SJSA1 (cell line): ENCODE data around the gene TXNRD1. TPM values are rescaled to one million over a fixed set of nuclear protein-coding genes. Genes with fewer than 3 reads are reported as not detected.
A peak's percentile ranks its signal among the peaks of the same experiment; 100 is the strongest.

Source experiments
- DNase-seq, 2 experiments: peaks; one replicate each; pipeline ENCODE4 v3.0.0-alpha.2; 2015 to 2020; ENCODE audit warnings: low spot score in 2 of 2, low read depth in 1 of 2
- H3K27ac ChIP-seq: fragments of 250-450 bp; sonication (Bioruptor Pico); 2 replicates; pipeline ENCODE4 v1.5.1; 2020; ENCODE audit warnings: mild to moderate bottlenecking, moderate library complexity
- H3K27me3 ChIP-seq: fragments of 250-450 bp; sonication (Bioruptor Pico); replicated peaks from 2 replicates; pipeline ENCODE4 v1.5.1; 2020; ENCODE audit warnings: mild to moderate bottlenecking, moderate library complexity
- H3K36me3 ChIP-seq: fragments of 250-450 bp; sonication (Bioruptor Pico); 2 replicates; pipeline ENCODE4 v1.5.1; 2020; ENCODE audit warnings: mild to moderate bottlenecking
- H3K4me1 ChIP-seq: fragments of 250-450 bp; sonication (Bioruptor Pico); replicated peaks from 2 replicates; pipeline ENCODE4 v1.6.1; 2021; ENCODE audit warnings: mild to moderate bottlenecking
- H3K4me3 ChIP-seq: fragments of 250-450 bp; sonication (Bioruptor Pico); 2 replicates; pipeline ENCODE4 v1.5.1; 2020; ENCODE audit warnings: mild to moderate bottlenecking
- H3K9me3 ChIP-seq: fragments of 250-450 bp; sonication (Bioruptor Pico); replicated peaks from 2 replicates; pipeline ENCODE4 v1.5.1; 2020; ENCODE audit warnings: mild to moderate bottlenecking
- total RNA-seq: library from RNA; depleted of rRNA; stranded (reverse); fragments of >200 nt; shearing (Covaris generic); gene quantifications from 2 replicates; pipeline ENCODE4 v1.2.3, GENCODE V29; 2014

TXNRD1 gene
- total RNA-seq, 1 experiment from 2014 or later, result 378 TPM

- no peaks in the 10 kb centered on the region for H3K27me3 ChIP-seq
- no peaks in the 10 kb centered on the region for H3K9me3 ChIP-seq
- peak in 1 of 2 experiments; percentile 26 for DNase-seq
- no peak overlapping the region for H3K27ac ChIP-seq
- H3K36me3 ChIP-seq, result peaks cover 33% of the 10 kb centered on the region
- peaks cover 12% of the 10 kb centered on the region for H3K4me1 ChIP-seq
- no peak overlapping the region for H3K4me3 ChIP-seq
Observed at GRCh38 chr12:104356231-104357115, 140.9 kb downstream of the TXNRD1 start.

DNA sequence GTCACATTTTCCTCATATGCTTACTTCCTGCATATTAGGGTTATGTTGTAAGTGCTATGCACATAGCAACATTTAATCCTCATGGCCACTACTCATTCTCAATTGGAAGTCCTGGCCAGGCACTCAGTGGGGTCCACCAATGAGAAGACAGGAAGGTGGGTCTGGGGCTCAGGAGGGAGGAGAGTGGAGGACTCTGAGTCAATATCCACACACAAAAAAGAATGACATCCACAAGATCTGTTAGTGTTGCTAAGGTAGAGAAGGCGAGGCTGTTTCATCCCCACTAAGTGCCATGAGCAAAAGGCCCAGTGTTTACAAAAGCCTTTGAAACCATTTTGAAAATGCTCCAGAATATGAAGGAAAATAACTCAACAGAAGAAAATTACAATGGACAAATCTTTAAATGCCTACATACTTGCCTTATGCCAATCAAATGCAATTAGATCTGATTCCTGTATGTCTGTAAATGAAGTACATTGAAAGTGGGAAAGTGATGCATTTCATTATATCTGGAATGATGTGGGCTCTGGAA, 141.9 kb downstream of the TXNRD1 start:
- Histone ChIP-seq H3K9me3 (no peaks in the 10 kb centered on the region), H3K4me1 (peaks cover 13% of the 10 kb centered on the region), H3K36me3 (peaks cover 23% of the 10 kb centered on the region), H3K27me3 (no peaks in the 10 kb centered on the region), H3K4me3 (no peak overlapping the region), H3K27ac (no peak overlapping the region)
- no peak for DNase-seq

GRCh38 chr12:104358353-104359003, 142.9 kb downstream of the TXNRD1 start:
- Histone ChIP-seq H3K9me3 (no peaks in the 10 kb centered on the region), H3K4me1 (peaks cover 13% of the 10 kb centered on the region), H3K4me3 (no peak overlapping the region), H3K36me3 (peaks cover 13% of the 10 kb centered on the region), H3K27me3 (no peaks in the 10 kb centered on the region), H3K27ac (no peak overlapping the region)
- DNase-seq, result peak in 1 of 2 experiments; percentile 33

- H3K36me3 ChIP-seq, result peaks cover 8% of the 10 kb centered on the region
- no peaks in the 10 kb centered on the region for H3K27me3 ChIP-seq
- H3K4me1 ChIP-seq, result peaks cover 13% of the 10 kb centered on the region
- DNase-seq, result no peak
- H3K4me3 ChIP-seq, result no peak overlapping the region
- no peaks in the 10 kb centered on the region for H3K9me3 ChIP-seq
- no peak overlapping the region for H3K27ac ChIP-seq
Observed at GRCh38 chr12:104359216-104359615, 143.6 kb downstream of the TXNRD1 start.

- Histone ChIP-seq H3K9me3 (no peaks in the 10 kb centered on the region), H3K36me3 (peaks cover under 1% of the 10 kb centered on the region; the same call in 1 of the 2 replicates), H3K27ac (no peak overlapping the region), H3K4me1 (peaks cover 13% of the 10 kb centered on the region), H3K27me3 (no peaks in the 10 kb centered on the region), H3K4me3 (no peak overlapping the region)
- DNase-seq, result no peak
Observed at GRCh38 chr12:104360157-104360556, 144.6 kb downstream of the TXNRD1 start.

- peaks cover 13% of the 10 kb centered on the region for H3K4me1 ChIP-seq
- H3K36me3 ChIP-seq, result no peaks in the 10 kb centered on the region
- peak in 1 of 2 experiments; percentile 36 for DNase-seq
Observed at GRCh38 chr12:104360983-104361707, 145.6 kb downstream of the TXNRD1 start.

GRCh38 chr12:104365921-104366410, 150.4 kb downstream of the TXNRD1 start:
- DNase-seq, result no peak
- no peak overlapping the region for H3K4me3 ChIP-seq

More at GRCh38 chr12:104360983-104361707, 145.6 kb downstream of the TXNRD1 start:
- no peaks in the 10 kb centered on the region for H3K27me3 ChIP-seq
- no peak overlapping the region for H3K4me3 ChIP-seq
- H3K27ac ChIP-seq, result peak overlapping the region; percentile 38; the same call in 1 of the 2 replicates
- no peaks in the 10 kb centered on the region for H3K9me3 ChIP-seq

DNA sequence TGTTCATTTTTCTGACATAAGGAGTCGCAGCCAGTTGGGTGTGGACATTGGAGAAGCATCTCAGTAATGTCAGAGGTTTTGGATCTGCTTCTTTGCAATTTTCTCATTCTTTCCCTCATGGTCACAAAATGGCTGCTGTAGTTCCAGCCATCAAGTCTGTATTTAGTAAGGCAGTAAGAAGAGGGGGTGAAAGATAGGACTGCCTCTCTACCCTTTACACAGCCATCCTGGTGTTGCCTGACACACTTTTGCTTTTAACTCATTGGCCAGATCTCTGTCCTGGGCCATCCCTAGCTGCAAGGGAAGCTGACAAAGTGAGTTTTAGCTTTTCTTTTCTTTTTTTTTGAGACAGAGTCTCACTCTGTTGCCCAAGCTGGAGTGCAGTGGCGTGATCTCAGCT, 154.1 kb downstream of the TXNRD1 start:
- Histone ChIP-seq H3K9me3 (no peaks in the 10 kb centered on the region), H3K4me1 (peaks cover 24% of the 10 kb centered on the region), H3K27ac (no peak overlapping the region), H3K4me3 (no peak overlapping the region), H3K27me3 (no peaks in the 10 kb centered on the region), H3K36me3 (no peaks in the 10 kb centered on the region)
- no peak for DNase-seq

More at GRCh38 chr12:104365921-104366410, 150.4 kb downstream of the TXNRD1 start:
- Histone ChIP-seq H3K36me3 (no peaks in the 10 kb centered on the region), H3K4me1 (peaks cover 10% of the 10 kb centered on the region), H3K27ac (no peak overlapping the region), H3K27me3 (no peaks in the 10 kb centered on the region), H3K9me3 (no peaks in the 10 kb centered on the region)

GRCh38 chr12:104371043-104371870, 155.7 kb downstream of the TXNRD1 start:
- Histone ChIP-seq H3K9me3 (no peaks in the 10 kb centered on the region), H3K4me3 (no peak overlapping the region), H3K36me3 (no peaks in the 10 kb centered on the region), H3K27ac (peak overlapping the region; percentile 74), H3K27me3 (no peaks in the 10 kb centered on the region), H3K4me1 (peaks cover 26% of the 10 kb centered on the region)
- peak; percentile 84 to 89 for DNase-seq

DNA sequence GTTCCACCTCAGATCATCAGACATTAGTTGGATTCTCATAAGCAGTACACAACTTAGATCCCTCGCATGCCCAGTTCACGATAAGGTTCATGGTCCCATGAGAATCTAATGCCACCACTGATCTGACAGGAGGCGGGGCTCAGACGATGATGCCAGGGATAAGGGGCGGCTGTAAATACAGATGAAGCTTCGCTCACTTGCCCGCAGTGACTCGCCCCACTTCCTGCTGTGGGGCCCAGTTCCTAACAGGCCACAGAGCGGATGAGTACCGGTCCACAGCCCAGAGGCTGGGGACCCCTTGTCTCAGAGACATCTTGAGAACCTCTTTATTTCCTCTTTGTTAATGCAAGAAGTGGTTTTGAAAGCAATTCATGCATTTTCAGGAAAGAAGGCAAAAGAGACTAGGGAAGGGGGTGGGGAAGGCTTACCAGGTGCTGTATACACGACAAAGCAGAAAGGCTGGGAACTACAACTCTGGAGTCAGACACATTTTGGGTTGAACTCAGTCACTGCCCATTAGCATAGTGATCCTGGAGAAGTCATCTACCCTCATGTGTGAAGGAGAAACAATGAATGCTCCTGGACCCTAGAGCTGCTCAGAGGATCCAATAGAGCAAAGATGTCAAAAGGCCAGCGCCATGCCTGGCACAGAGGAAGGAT, 156.6 kb downstream of the TXNRD1 start:
- no peaks in the 10 kb centered on the region for H3K36me3 ChIP-seq
- no peak overlapping the region for H3K4me3 ChIP-seq
- peak overlapping the region; percentile 74 for H3K27ac ChIP-seq
- H3K4me1 ChIP-seq, result peaks cover 35% of the 10 kb centered on the region
- H3K9me3 ChIP-seq, result no peaks in the 10 kb centered on the region
- H3K27me3 ChIP-seq, result no peaks in the 10 kb centered on the region
- peak; percentile 77 to 83 for DNase-seq

DNA sequence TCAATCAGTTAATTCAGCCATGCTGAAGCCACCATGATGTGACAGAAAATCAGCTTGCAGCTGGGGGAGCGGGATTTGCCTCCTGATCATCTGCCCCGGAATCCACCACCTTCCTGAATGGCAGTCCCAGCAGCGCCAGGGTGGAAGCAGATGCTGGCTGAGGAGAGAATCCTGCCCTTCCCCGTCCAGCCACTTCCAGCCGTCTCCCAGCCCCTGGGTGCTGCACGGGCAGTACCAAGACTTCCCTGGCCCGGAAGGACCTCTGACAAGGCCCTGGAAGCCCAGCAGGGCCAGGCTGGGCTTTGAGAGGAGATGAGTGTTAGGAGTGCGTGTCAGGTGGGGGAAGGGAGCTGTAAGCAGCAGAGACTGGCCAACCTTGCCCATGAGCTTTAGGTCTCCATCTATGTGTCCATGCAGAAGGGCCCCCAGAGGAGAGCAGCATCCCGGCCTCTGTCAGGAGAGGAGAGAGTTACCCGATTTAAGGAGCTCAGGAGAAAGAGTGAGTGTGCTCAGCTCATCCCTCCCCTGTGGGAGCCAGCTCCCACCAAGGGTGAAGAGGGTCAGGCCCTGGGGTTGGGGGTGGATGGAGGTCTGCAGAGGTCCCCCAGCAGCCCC, 157.2 kb downstream of the TXNRD1 start:
- no peaks in the 10 kb centered on the region for H3K9me3 ChIP-seq
- no peaks in the 10 kb centered on the region for H3K27me3 ChIP-seq
- no peak for DNase-seq
- H3K4me1 ChIP-seq, result peaks cover 40% of the 10 kb centered on the region
- peak overlapping the region; percentile 74 for H3K27ac ChIP-seq
- H3K36me3 ChIP-seq, result no peaks in the 10 kb centered on the region
- H3K4me3 ChIP-seq, result no peak overlapping the region

- Histone ChIP-seq H3K36me3 (no peaks in the 10 kb centered on the region), H3K4me1 (peaks cover 40% of the 10 kb centered on the region), H3K9me3 (no peaks in the 10 kb centered on the region), H3K27ac (no peak overlapping the region), H3K27me3 (no peaks in the 10 kb centered on the region), H3K4me3 (no peak overlapping the region)
- DNase-seq, result no peak
Observed at GRCh38 chr12:104374071-104374470, 158.5 kb downstream of the TXNRD1 start.
